G401 (cell line): ENCODE data around the gene NRK. TPM values are rescaled to one million over a fixed set of nuclear protein-coding genes. Genes with fewer than 3 reads are reported as not detected.
A peak's percentile ranks its signal among the peaks of the same experiment; 100 is the strongest.
"Not testable (repeated sequence)": the region's sequence is repeated elsewhere in the genome, so short reads cannot be mapped to it uniquely, and the experiment has no call there.

Experiments
- DNase-seq: peaks from one replicate; pipeline ENCODE4 v3.0.0-alpha.2; 2015; ENCODE audit warnings: low spot score
- in situ Hi-C: cut with HindIII; loops from 2 replicates; pipeline ENCODE4 v1.10.0; 2016; ENCODE audit warnings: low sequenced_read_pairs, mixed read lengths
- total RNA-seq: library from RNA; depleted of rRNA; stranded (reverse); fragments of >200 nt; shearing (Covaris generic); gene quantifications from 2 replicates; pipeline ENCODE4 v1.2.3, GENCODE V29; 2014; rRNA removed

NRK gene
- total RNA-seq = not detected in 2 replicates

- in situ Hi-C loops = no loop called here
These were observed at the start of gene NRK for GRCh38 chrX:105822138-105823091. NRK (plus strand) TSS chrX:105822539; CDS start chrX:105822846, 307 bp downstream.

GRCh38 chrX:105773801-105774200 lies 48.5 kb upstream of the NRK start:
- no peak for DNase-seq
- in situ Hi-C loops = no loop called here

More at GRCh38 chrX:105822138-105823091, at the start of gene NRK:
- no peak for DNase-seq

GRCh38 chrX:105775679-105776078 lies 46.7 kb upstream of the NRK start:
- DNase-seq = no peak
- in situ Hi-C loops = no loop called here

GRCh38 chrX:105781804-105782203 lies 40.5 kb upstream of the NRK start:
- in situ Hi-C loops = no loop called here
- no peak for DNase-seq

- DNase-seq, in situ Hi-C loops: not testable (repeated sequence)
These were observed 25.5 kb upstream of the NRK start for GRCh38 chrX:105796877-105797276.

GRCh38 chrX:105803891-105804290 lies 18.4 kb upstream of the NRK start:
- in situ Hi-C loops = no loop called here

GRCh38 chrX:105805655-105806054 lies 16.7 kb upstream of the NRK start:
- DNase-seq, in situ Hi-C loops: not testable (repeated sequence)

More at GRCh38 chrX:105803891-105804290, 18.4 kb upstream of the NRK start:
- DNase-seq = no peak

GRCh38 chrX:105816517-105816916 lies 5.8 kb upstream of the NRK start:
- no peak for DNase-seq
- in situ Hi-C loops = no loop called here

GRCh38 chrX:105820247-105820646 lies 2.1 kb upstream of the NRK start:
- in situ Hi-C loops = no loop called here
- DNase-seq = no peak

GRCh38 chrX:105821471-105822121 lies 743 bp upstream of the NRK start:
- in situ Hi-C loops = no loop called here
- DNase-seq = no peak

- in situ Hi-C loops = no loop called here
These were observed 735 bp downstream of the NRK start for GRCh38 chrX:105823092-105823455.

GRCh38 chrX:105829011-105829410 lies 6.7 kb downstream of the NRK start:
- no peak for DNase-seq

More at GRCh38 chrX:105823092-105823455, 735 bp downstream of the NRK start:
- DNase-seq = no peak

GRCh38 chrX:105837232-105837631 lies 14.9 kb downstream of the NRK start:
- peak; percentile 15 for DNase-seq
- in situ Hi-C loops = no loop called here

More at GRCh38 chrX:105829011-105829410, 6.7 kb downstream of the NRK start:
- in situ Hi-C loops = no loop called here

GRCh38 chrX:105845631-105846030 lies 23.3 kb downstream of the NRK start:
- in situ Hi-C loops = no loop called here
- no peak for DNase-seq

- in situ Hi-C loops, DNase-seq: not testable (repeated sequence)
These were observed 27.8 kb downstream of the NRK start for GRCh38 chrX:105850100-105850499.

- in situ Hi-C loops = no loop called here
These were observed 43.4 kb downstream of the NRK start for GRCh38 chrX:105865709-105866108.

GRCh38 chrX:105869701-105870100 lies 47.4 kb downstream of the NRK start:
- no peak for DNase-seq
- in situ Hi-C loops = no loop called here

More at GRCh38 chrX:105865709-105866108, 43.4 kb downstream of the NRK start:
- DNase-seq = no peak

- DNase-seq = no peak
- in situ Hi-C loops = no loop called here
These were observed 48.1 kb downstream of the NRK start for GRCh38 chrX:105870445-105870844.

GRCh38 chrX:105872941-105873340 lies 50.6 kb downstream of the NRK start:
- in situ Hi-C loops = no loop called here
- DNase-seq = no peak

GRCh38 chrX:105874790-105875189 lies 52.5 kb downstream of the NRK start:
- in situ Hi-C loops = no loop called here
- no peak for DNase-seq
